Measurements from ENCODE around the gene TANK.

TANK gene

GRCh38 chr2:161128885-161129284 lies 31.3 kb upstream of the TANK start:
- H4K20me1 ChIP-seq (ENCODE audit: control insufficient read depth, insufficient read depth, low read depth, low read length) = no peaks in the 10 kb centered on the region
- no peaks in the 10 kb centered on the region; the same call in 1 of the 2 replicates for H3K36me3 ChIP-seq (ENCODE audit: control insufficient read depth, low read length)
- H3K9me2 ChIP-seq (replicated peaks; ENCODE audit: control insufficient read depth, low read length) = no peaks in the 10 kb centered on the region
- H3F3A ChIP-seq (ENCODE audit: control insufficient read depth, insufficient read depth) = peaks cover 4% of the 10 kb centered on the region; the same call in 1 of the 2 replicates
- no peak overlapping the region for H3K4me2 ChIP-seq (ENCODE audit: low read length)
- no peaks in the 10 kb centered on the region; the same call in 1 of the 2 replicates for H3K9me3 ChIP-seq (ENCODE audit: control insufficient read depth, insufficient read depth, low read length)
- TF ChIP-seq CTCF (IDR thresholded peaks at IDR 0.05; ENCODE audit: low read depth, low read length, poor library complexity, severe bottlenecking) = no peak
- no peak for TF ChIP-seq EZH2phosphoT487 (IDR thresholded peaks at IDR 0.05; ENCODE audit: borderline replicate concordance, low read length)
- no peak overlapping the region for H3K27ac ChIP-seq (ENCODE audit: low read depth, low read length)
- H3K4me3 ChIP-seq (ENCODE audit: low read length) = no peak overlapping the region
- H3K27me3 ChIP-seq (ENCODE audit: control insufficient read depth, low read length) = no peaks in the 10 kb centered on the region
- H3K4me1 ChIP-seq (ENCODE audit: control insufficient read depth, low read length) = peaks cover 49% of the 10 kb centered on the region
- H3K79me2 ChIP-seq (ENCODE audit: control insufficient read depth, low read length) = no peaks in the 10 kb centered on the region

GRCh38 chr2:161130354-161130753 lies 29.9 kb upstream of the TANK start:
- H3K4me2 ChIP-seq (ENCODE audit: low read length) = no peak overlapping the region
- peaks cover 12% of the 10 kb centered on the region for H3K79me2 ChIP-seq (ENCODE audit: control insufficient read depth, low read length)
- H3K4me3 ChIP-seq (ENCODE audit: low read length) = no peak overlapping the region
- H3F3A ChIP-seq (ENCODE audit: control insufficient read depth, insufficient read depth) = peaks cover 4% of the 10 kb centered on the region; the same call in 1 of the 2 replicates
- H3K4me1 ChIP-seq (ENCODE audit: control insufficient read depth, low read length) = peaks cover 49% of the 10 kb centered on the region
- H3K36me3 ChIP-seq (ENCODE audit: control insufficient read depth, low read length) = no peaks in the 10 kb centered on the region
- no peaks in the 10 kb centered on the region for H3K27me3 ChIP-seq (ENCODE audit: control insufficient read depth, low read length)
- no peak overlapping the region for H3K27ac ChIP-seq (ENCODE audit: low read depth, low read length)
- no peaks in the 10 kb centered on the region for H4K20me1 ChIP-seq (ENCODE audit: control insufficient read depth, insufficient read depth, low read depth, low read length)
- TF ChIP-seq EZH2phosphoT487 (IDR thresholded peaks at IDR 0.05; ENCODE audit: borderline replicate concordance, low read length) (no peak), CTCF (IDR thresholded peaks at IDR 0.05; ENCODE audit: low read depth, low read length, poor library complexity, severe bottlenecking) (no peak)
- H3K9me2 ChIP-seq (replicated peaks; ENCODE audit: control insufficient read depth, low read length) = no peaks in the 10 kb centered on the region
- H3K9me3 ChIP-seq (ENCODE audit: control insufficient read depth, insufficient read depth, low read length) = no peaks in the 10 kb centered on the region; the same call in 1 of the 2 replicates

GRCh38 chr2:161131074-161131680 lies 29.1 kb upstream of the TANK start:
- Histone ChIP-seq H3K4me1 (ENCODE audit: control insufficient read depth, low read length) (peaks cover 49% of the 10 kb centered on the region), H3K4me3 (ENCODE audit: low read length) (no peak overlapping the region)
- TF ChIP-seq CTCF (IDR thresholded peaks at IDR 0.05; ENCODE audit: low read depth, low read length, poor library complexity, severe bottlenecking) = no peak
- TF ChIP-seq EZH2phosphoT487 (IDR thresholded peaks at IDR 0.05; ENCODE audit: borderline replicate concordance, low read length) = no peak

More at GRCh38 chr2:161131074-161131680, 29.1 kb upstream of the TANK start:
- no peaks in the 10 kb centered on the region for H3K36me3 ChIP-seq (ENCODE audit: control insufficient read depth, low read length)
- H3K27me3 ChIP-seq (ENCODE audit: control insufficient read depth, low read length) = no peaks in the 10 kb centered on the region
- peaks cover 9% of the 10 kb centered on the region; the same call in 1 of the 2 replicates for H3F3A ChIP-seq (ENCODE audit: control insufficient read depth, insufficient read depth)
- H3K79me2 ChIP-seq (ENCODE audit: control insufficient read depth, low read length) = peaks cover 20% of the 10 kb centered on the region
- no peaks in the 10 kb centered on the region for H3K9me2 ChIP-seq (replicated peaks; ENCODE audit: control insufficient read depth, low read length)
- H3K27ac ChIP-seq (ENCODE audit: low read depth, low read length) = no peak overlapping the region
- no peaks in the 10 kb centered on the region for H4K20me1 ChIP-seq (ENCODE audit: control insufficient read depth, insufficient read depth, low read depth, low read length)
- H3K9me3 ChIP-seq (ENCODE audit: control insufficient read depth, insufficient read depth, low read length) = no peaks in the 10 kb centered on the region; the same call in 1 of the 2 replicates
- H3K4me2 ChIP-seq (ENCODE audit: low read length) = no peak overlapping the region

Data from DOHH2 (cell line).